Suprapubic skin (tissue), 4 donors: ENCODE data around the gene AOC2. TPM values are rescaled to one million over a fixed set of nuclear protein-coding genes. Genes with fewer than 3 reads are reported as not detected.
"Not testable (repeated sequence)": the region's sequence is repeated elsewhere in the genome, so short reads cannot be mapped to it uniquely, and the experiment has no call there.

Experiments
- DNase-seq, 2 donors: peaks; one replicate each; pipeline ENCODE4 v3.0.0-alpha.2; 2019; ENCODE audit warnings: low spot score in 2 of 2
- H3K27ac ChIP-seq: fragments of 200-600 bp; sonication (generic); one replicate; pipeline ENCODE4 v1.5.1; 2019
- H3K27me3 ChIP-seq: fragments of 200-600 bp; sonication (generic); one replicate; pipeline ENCODE4 v1.5.1; 2019
- H3K36me3 ChIP-seq: fragments of 200-600 bp; sonication (generic); one replicate; pipeline ENCODE4 v1.5.1; 2019
- H3K4me1 ChIP-seq: fragments of 200-600 bp; sonication (generic); one replicate; pipeline ENCODE4 v1.5.1; 2019
- H3K4me3 ChIP-seq: fragments of 200-600 bp; sonication (generic); one replicate; pipeline ENCODE4 v1.5.1; 2019; ENCODE audit warnings: mild to moderate bottlenecking
- H3K9me3 ChIP-seq: fragments of 200-600 bp; sonication (generic); one replicate; pipeline ENCODE4 v1.5.1; 2019
- CTCF ChIP-seq, 2 donors: fragments of 200-600 bp in 1 of 2; fragments of 450-650 bp in 1 of 2; sonication (generic) in 1 of 2; IDR thresholded peaks; one replicate each; pipeline ENCODE4 v1.5.1; 2016 to 2019; ENCODE audit warnings: antibody characterized with exemption in 2 of 2, mild to moderate bottlenecking in 1 of 2, moderate library complexity in 1 of 2
- EP300 ChIP-seq: sonication (generic); formaldehyde crosslinking; IDR thresholded peaks from one replicate; pipeline ENCODE4 v1.6.1; 2017; ENCODE audit warnings: antibody characterized with exemption
- POLR2A ChIP-seq, 2 donors: fragments of 450-650 bp; IDR thresholded peaks; one replicate each; pipeline ENCODE4 v1.6.1; 2017; ENCODE audit warnings: antibody characterized with exemption in 2 of 2, mild to moderate bottlenecking in 2 of 2, moderate library complexity in 2 of 2
- POLR2AphosphoS5 ChIP-seq, 3 donors: sonication (generic); formaldehyde crosslinking; IDR thresholded peaks; one replicate each; pipeline ENCODE4 v1.6.1; 2017; ENCODE audit warnings: antibody characterized with exemption in 3 of 3
- WGBS: methylation state at CpG from one replicate; pipeline ENCODE4 v1.1.5; 2018; 5-methylcytosine and 5-hydroxymethylcytosine counted together
- total RNA-seq, 4 donors: library from RNA; depleted of rRNA; stranded (reverse); fragments of >200 nt; gene quantifications; one replicate each; pipeline ENCODE4 v1.1.0, GENCODE V29; 2016

Gene AOC2
- total RNA-seq, 4 donors from 2014 or later = 0.64 to 5.5 (median 2.1) TPM

GRCh38 chr17:42882166-42882565 is 37.8 kb downstream of the AOC2 start:
- DNase-seq = no peak
- WGBS = 88% methylated on average over 8 of the region's 8 CpGs
- Histone ChIP-seq H3K4me3 (no peak overlapping the region), H3K9me3 (no peaks in the 10 kb centered on the region), H3K27me3 (peaks cover 15% of the 10 kb centered on the region), H3K4me1 (peaks cover 3% of the 10 kb centered on the region), H3K27ac (no peak overlapping the region), H3K36me3 (no peaks in the 10 kb centered on the region)
- TF ChIP-seq CTCF (IDR thresholded peaks at IDR 0.05) (no peak), POLR2AphosphoS5 (IDR thresholded peaks at IDR 0.05) (no peak), POLR2A (IDR thresholded peaks at IDR 0.05) (no peak), EP300 (no peak)

GRCh38 chr17:42883802-42884558 is 39.6 kb downstream of the AOC2 start:
- no peak overlapping the region for H3K27ac ChIP-seq
- 77% methylated on average over 7 of the region's 7 CpGs for WGBS
- H3K4me1 ChIP-seq = peaks cover 3% of the 10 kb centered on the region
- no peaks in the 10 kb centered on the region for H3K9me3 ChIP-seq
- TF ChIP-seq EP300 (no peak), POLR2AphosphoS5 (IDR thresholded peaks at IDR 0.05) (no peak)
- DNase-seq = no peak
- H3K27me3 ChIP-seq = peaks cover 4% of the 10 kb centered on the region
- no peaks in the 10 kb centered on the region for H3K36me3 ChIP-seq
- H3K4me3 ChIP-seq = no peak overlapping the region

- H3K4me3 ChIP-seq, H3K27me3 ChIP-seq, H3K9me3 ChIP-seq, DNase-seq, H3K4me1 ChIP-seq, H3K36me3 ChIP-seq, H3K27ac ChIP-seq: not testable (repeated sequence)
- WGBS = 100% methylated on average over 3 of the region's 3 CpGs
Observed at GRCh38 chr17:42885806-42886205, 41.4 kb downstream of the AOC2 start.

GRCh38 chr17:42886283-42887176 is 42.1 kb downstream of the AOC2 start:
- no peaks in the 10 kb centered on the region for H3K36me3 ChIP-seq
- 52% methylated on average over 15 of the region's 15 CpGs for WGBS
- H3K27me3 ChIP-seq = no peaks in the 10 kb centered on the region
- TF ChIP-seq CTCF (IDR thresholded peaks at IDR 0.05) = no peak
- no peak for TF ChIP-seq POLR2AphosphoS5 (IDR thresholded peaks at IDR 0.05)
- no peak overlapping the region for H3K4me3 ChIP-seq
- no peaks in the 10 kb centered on the region for H3K9me3 ChIP-seq
- no peak overlapping the region for H3K27ac ChIP-seq
- DNase-seq = no peak
- H3K4me1 ChIP-seq = peaks cover 3% of the 10 kb centered on the region

GRCh38 chr17:42889809-42890208 is 45.4 kb downstream of the AOC2 start:
- Histone ChIP-seq H3K27me3 (no peaks in the 10 kb centered on the region), H3K4me1 (peaks cover 10% of the 10 kb centered on the region), H3K27ac (no peak overlapping the region), H3K9me3 (no peaks in the 10 kb centered on the region), H3K36me3 (no peaks in the 10 kb centered on the region), H3K4me3 (no peak overlapping the region)
- TF ChIP-seq CTCF (IDR thresholded peaks at IDR 0.05) = no peak
- no peak for TF ChIP-seq POLR2A (IDR thresholded peaks at IDR 0.05)
- no peak for TF ChIP-seq POLR2AphosphoS5 (IDR thresholded peaks at IDR 0.05)
- no peak for TF ChIP-seq EP300
- DNase-seq = no peak
- 86% methylated on average over 7 of the region's 7 CpGs for WGBS

GRCh38 chr17:42891539-42892152 is 47.3 kb downstream of the AOC2 start:
- H3K4me1 ChIP-seq = peaks cover 16% of the 10 kb centered on the region
- H3K4me3 ChIP-seq = no peak overlapping the region
- no peaks in the 10 kb centered on the region for H3K27me3 ChIP-seq
- TF ChIP-seq EP300 (no peak), CTCF (IDR thresholded peaks at IDR 0.05) (no peak), POLR2AphosphoS5 (IDR thresholded peaks at IDR 0.05) (no peak), POLR2A (IDR thresholded peaks at IDR 0.05) (no peak)
- no peak for DNase-seq
- H3K9me3 ChIP-seq = no peaks in the 10 kb centered on the region
- peak overlapping the region; percentile 15 for H3K27ac ChIP-seq
- 51% methylated on average over 10 of the region's 10 CpGs for WGBS
- no peaks in the 10 kb centered on the region for H3K36me3 ChIP-seq
